Eye (tissue), 1 donor: ENCODE results near the gene LRCH1.

ENCODE experiments used
- DNase-seq: peaks from one replicate; pipeline ENCODE4 v3.0.0-alpha.2; 2015

Gene LRCH1

GRCh38 chr13:46536341-46536740 lies 16.6 kb upstream of the LRCH1 start:
- DNase-seq, result no peak

GRCh38 chr13:46539231-46539630 lies 13.7 kb upstream of the LRCH1 start:
- no peak for DNase-seq

- DNase-seq, result no peak
Observed at GRCh38 chr13:46541210-46541609, 11.8 kb upstream of the LRCH1 start.

GRCh38 chr13:46542833-46543232 lies 10.1 kb upstream of the LRCH1 start:
- DNase-seq, result no peak

GRCh38 chr13:46543287-46543686 lies 9.7 kb upstream of the LRCH1 start:
- DNase-seq, result no peak

- no peak for DNase-seq
Observed at GRCh38 chr13:46544208-46544607, 8.8 kb upstream of the LRCH1 start.

GRCh38 chr13:46544811-46545210 lies 8.2 kb upstream of the LRCH1 start:
- no peak for DNase-seq

GRCh38 chr13:46546084-46546768 lies 6.7 kb upstream of the LRCH1 start:
- DNase-seq, result no peak

- no peak for DNase-seq
Observed at GRCh38 chr13:46550822-46551221, 2.1 kb upstream of the LRCH1 start.

- DNase-seq, result peak; percentile 84
Observed at GRCh38 chr13:46551410-46552302, 1.3 kb upstream of the LRCH1 start.

GRCh38 chr13:46552303-46552682 lies 677 bp upstream of the LRCH1 start:
- DNase-seq, result no peak

GRCh38 chr13:46553521-46553885 lies 533 bp downstream of the LRCH1 start:
- DNase-seq, result no peak

- peak; percentile 86 for DNase-seq
Observed at GRCh38 chr13:46553886-46554858, 1.2 kb downstream of the LRCH1 start.

GRCh38 chr13:46554951-46555350 lies 2.0 kb downstream of the LRCH1 start:
- DNase-seq, result no peak

GRCh38 chr13:46555722-46556417 lies 2.9 kb downstream of the LRCH1 start:
- DNase-seq, result no peak

- no peak for DNase-seq
Observed at GRCh38 chr13:46556418-46556779, 3.4 kb downstream of the LRCH1 start.

GRCh38 chr13:46559272-46559805 lies 6.4 kb downstream of the LRCH1 start:
- no peak for DNase-seq

GRCh38 chr13:46560778-46561177 lies 7.8 kb downstream of the LRCH1 start:
- no peak for DNase-seq

GRCh38 chr13:46561286-46561685 lies 8.3 kb downstream of the LRCH1 start:
- DNase-seq, result no peak

GRCh38 chr13:46561691-46562090 lies 8.7 kb downstream of the LRCH1 start:
- DNase-seq, result no peak

GRCh38 chr13:46562152-46562551 lies 9.2 kb downstream of the LRCH1 start:
- no peak for DNase-seq

- no peak for DNase-seq
Observed at GRCh38 chr13:46562581-46562980, 9.6 kb downstream of the LRCH1 start.
